Keratinocyte (primary cell): ENCODE results near the gene INO80. TPM values are rescaled to one million over a fixed set of nuclear protein-coding genes. Genes with fewer than 3 reads are reported as not detected.

Experiments used
- DNase-seq: peaks from one replicate; pipeline ENCODE4 v3.0.0-alpha.2; 2011; ENCODE audit warnings: low read depth, missing footprints, low spot score
- FAIRE-seq: peaks from 2 replicates; lab custom pipeline; 2011; peaks lifted over from hg19 to GRCh38; lab: Jason Lieb, UNC
- H2AFZ ChIP-seq: 2 replicates; pipeline ENCODE4 v1.6.0; 2012; ENCODE audit warnings: low read length, control low read depth, inconsistent platforms; ENCODE audit not compliant: control insufficient read depth
- H3K27ac ChIP-seq: 2 replicates; pipeline ENCODE4 v1.5.1; 2011; ENCODE audit warnings: low read length; ENCODE audit not compliant: control insufficient read depth, insufficient read depth
- H3K27me3 ChIP-seq: 3 replicates; pipeline ENCODE4 v1.6.0; 2011; ENCODE audit warnings: low read length; ENCODE audit not compliant: control insufficient read depth, insufficient read depth; ENCODE audit errors: extremely low read depth
- H3K36me3 ChIP-seq, 2 experiments: 2 replicates in 1 of 2; 3 replicates in 1 of 2; pipeline ENCODE4 v1.5.1; 2011; ENCODE audit warnings: low read length in 2 of 2, mild to moderate bottlenecking in 1 of 2; ENCODE audit not compliant: control insufficient read depth in 2 of 2, insufficient read depth in 2 of 2; ENCODE audit errors: extremely low read depth in 1 of 2
- H3K4me1 ChIP-seq: 3 replicates; pipeline ENCODE4 v1.5.1; 2011; ENCODE audit warnings: low read length; ENCODE audit not compliant: control insufficient read depth, insufficient read depth; ENCODE audit errors: extremely low read depth
- H3K4me2 ChIP-seq: 3 replicates; pipeline ENCODE4 v1.6.0; 2011; ENCODE audit warnings: low read depth, low read length; ENCODE audit not compliant: control insufficient read depth, insufficient read depth; ENCODE audit errors: extremely low read depth
- H3K4me3 ChIP-seq, 3 experiments: fragments of 200-600 bp in 1 of 3; sonication (generic) in 1 of 3; 2 replicates in 2 of 3; 3 replicates in 1 of 3; pipeline ENCODE4 v1.5.1; 2011 to 2016; ENCODE audit warnings: low read length in 3 of 3, mild to moderate bottlenecking in 3 of 3, control low read depth in 2 of 3, inconsistent platforms in 1 of 3, low read depth in 1 of 3, mixed read lengths in 1 of 3, mixed run types in 1 of 3, moderate library complexity in 1 of 3; ENCODE audit not compliant: control insufficient read depth in 2 of 3, insufficient read depth in 2 of 3; ENCODE audit errors: extremely low read depth in 1 of 3
- H3K79me2 ChIP-seq: 2 replicates; pipeline ENCODE4 v1.6.0; 2012; ENCODE audit warnings: low read length; ENCODE audit not compliant: control insufficient read depth, insufficient read depth
- H3K9ac ChIP-seq: 3 replicates; pipeline ENCODE4 v1.6.0; 2011; ENCODE audit warnings: low read length; ENCODE audit not compliant: control insufficient read depth, insufficient read depth; ENCODE audit errors: extremely low read depth
- H3K9me1 ChIP-seq: 3 replicates; pipeline ENCODE4 v1.6.0; 2011; ENCODE audit warnings: low read length; ENCODE audit not compliant: control insufficient read depth, insufficient read depth; ENCODE audit errors: extremely low read depth
- H3K9me3 ChIP-seq: 2 replicates; pipeline ENCODE4 v1.5.1; 2012; ENCODE audit warnings: low read depth, low read length; ENCODE audit not compliant: control insufficient read depth
- H4K20me1 ChIP-seq: 3 replicates; pipeline ENCODE4 v1.6.0; 2011; ENCODE audit warnings: low read length; ENCODE audit not compliant: control insufficient read depth, insufficient read depth; ENCODE audit errors: extremely low read depth
- CTCF ChIP-seq, 3 experiments: IDR thresholded peaks in 1 of 3; conservative IDR thresholded peaks in 1 of 3; optimal IDR thresholded peaks in 1 of 3; 2 replicates in 2 of 3; 3 replicates in 1 of 3; pipeline versions ENCODE3 to v1.5.1; 2011; ENCODE audit warnings: low read length in 3 of 3, mild to moderate bottlenecking in 3 of 3, moderate library complexity in 2 of 3, control low read depth in 1 of 3, inconsistent platforms in 1 of 3; ENCODE audit not compliant: insufficient read depth in 2 of 3; ENCODE audit errors: extremely low read depth in 1 of 3
- EZH2 ChIP-seq: IDR thresholded peaks from one replicate; pipeline ENCODE4 v1.6.1; 2012; ENCODE audit warnings: inconsistent platforms, mild to moderate bottlenecking, low read length, moderate library complexity
- dilution Hi-C: fragments of 300-500 bp; cut with MboI; formaldehyde crosslinking; loops from one replicate; pipeline ENCODE4 v1.7.0; 2020; ENCODE audit warnings: low sequenced_read_pairs; ENCODE audit not compliant: extremely low pct_ligation_motif_present
- polyA plus RNA-seq, 5 experiments: library from polyadenylated mRNA; depleted of rRNA in 3 of 5; stranded (reverse) in 3 of 5; stranded (forward) in 1 of 5; unstranded in 1 of 5; fragments of >200 nt; gene quantifications; 1 replicate in 1 of 5; 2 replicates in 3 of 5; 3 replicates in 1 of 5; pipeline versions ENCODE4 v1.2.1 to v1.2.3, GENCODE V29; 2011 to 2012; ENCODE audit warnings: missing spikeins in 2 of 5, low read depth in 1 of 5, low replicate concordance in 1 of 5

The INO80 gene
- polyA plus RNA-seq, 1 donor (not counting 4 experiments of a cell fraction or from before 2014, with no cell fraction given) = 10.3 TPM

GRCh38 chr15:41020829-41021228, 95.3 kb downstream of the INO80 start:
- H3K36me3 ChIP-seq = peaks cover 18 to 23% of the 10 kb centered on the region in 2 experiments
- H3K27me3 ChIP-seq = no peaks in the 10 kb centered on the region
- no peak overlapping the region for H2AFZ ChIP-seq
- TF ChIP-seq CTCF (optimal IDR thresholded peaks at IDR 0.05 in 1 of 3, IDR thresholded peaks at IDR 0.05 in 1 of 3, conservative IDR thresholded peaks at IDR 0.05 in 1 of 3; ENCODE audit: extremely low read depth in 1 of 3, insufficient read depth in 2 of 3, low read length in 3 of 3) (no peak), EZH2 (no peak)
- H3K9me1 ChIP-seq = no peaks in the 10 kb centered on the region
- H3K9ac ChIP-seq = no peak overlapping the region
- dilution Hi-C loops = loop anchor here (25.0 kb wide), 1 partner anchor 109 kb away; no protein-coding TSS in a partner anchor
- H4K20me1 ChIP-seq = no peaks in the 10 kb centered on the region
- DNase-seq (no peak), FAIRE-seq (no peak)
- H3K79me2 ChIP-seq = no peaks in the 10 kb centered on the region
- no peaks in the 10 kb centered on the region for H3K9me3 ChIP-seq
- H3K4me3 ChIP-seq = no peak overlapping the region
- H3K4me2 ChIP-seq = no peak overlapping the region
- H3K27ac ChIP-seq = no peak overlapping the region
- H3K4me1 ChIP-seq = no peaks in the 10 kb centered on the region

GRCh38 chr15:41020311-41020710, 95.8 kb downstream of the INO80 start:
- Histone ChIP-seq H3K36me3 (peaks cover 18 to 23% of the 10 kb centered on the region in 2 experiments), H3K9me1 (no peaks in the 10 kb centered on the region), H2AFZ (no peak overlapping the region), H3K4me1 (no peaks in the 10 kb centered on the region), H4K20me1 (no peaks in the 10 kb centered on the region), H3K4me2 (no peak overlapping the region), H3K9ac (no peak overlapping the region), H3K79me2 (no peaks in the 10 kb centered on the region), H3K4me3 (no peak overlapping the region), H3K27ac (no peak overlapping the region), H3K27me3 (no peaks in the 10 kb centered on the region), H3K9me3 (no peaks in the 10 kb centered on the region)
- TF ChIP-seq EZH2 (no peak), CTCF (optimal IDR thresholded peaks at IDR 0.05 in 1 of 3, IDR thresholded peaks at IDR 0.05 in 1 of 3, conservative IDR thresholded peaks at IDR 0.05 in 1 of 3; ENCODE audit: extremely low read depth in 1 of 3, insufficient read depth in 2 of 3, low read length in 3 of 3) (no peak)
- FAIRE-seq (no peak), DNase-seq (no peak)
- dilution Hi-C loops = loop anchor here (25.0 kb wide), 1 partner anchor 108 kb away; no protein-coding TSS in a partner anchor
